GM13976 (cell line): ENCODE data around the gene NPW.

Experiments used
- DNase-seq: peaks from one replicate; pipeline ENCODE4 v3.0.0; 2012; ENCODE audit warnings: low spot score
- CTCF ChIP-seq: IDR thresholded peaks from 2 replicates; pipeline ENCODE4 v1.5.1; 2012; ENCODE audit warnings: borderline replicate concordance, mild to moderate bottlenecking; ENCODE audit not compliant: insufficient read depth; ENCODE audit errors: extremely low read depth, missing control alignments, control extremely low read depth
- in situ Hi-C: fragments of 300-500 bp; cut with MboI; formaldehyde crosslinking; loops from one replicate; pipeline ENCODE4 v1.12.0; 2022; ENCODE audit warnings: low sequenced_read_pairs, mixed read lengths, inconsistent platforms; ENCODE audit not compliant: unreplicated experiment

NPW gene

DNA sequence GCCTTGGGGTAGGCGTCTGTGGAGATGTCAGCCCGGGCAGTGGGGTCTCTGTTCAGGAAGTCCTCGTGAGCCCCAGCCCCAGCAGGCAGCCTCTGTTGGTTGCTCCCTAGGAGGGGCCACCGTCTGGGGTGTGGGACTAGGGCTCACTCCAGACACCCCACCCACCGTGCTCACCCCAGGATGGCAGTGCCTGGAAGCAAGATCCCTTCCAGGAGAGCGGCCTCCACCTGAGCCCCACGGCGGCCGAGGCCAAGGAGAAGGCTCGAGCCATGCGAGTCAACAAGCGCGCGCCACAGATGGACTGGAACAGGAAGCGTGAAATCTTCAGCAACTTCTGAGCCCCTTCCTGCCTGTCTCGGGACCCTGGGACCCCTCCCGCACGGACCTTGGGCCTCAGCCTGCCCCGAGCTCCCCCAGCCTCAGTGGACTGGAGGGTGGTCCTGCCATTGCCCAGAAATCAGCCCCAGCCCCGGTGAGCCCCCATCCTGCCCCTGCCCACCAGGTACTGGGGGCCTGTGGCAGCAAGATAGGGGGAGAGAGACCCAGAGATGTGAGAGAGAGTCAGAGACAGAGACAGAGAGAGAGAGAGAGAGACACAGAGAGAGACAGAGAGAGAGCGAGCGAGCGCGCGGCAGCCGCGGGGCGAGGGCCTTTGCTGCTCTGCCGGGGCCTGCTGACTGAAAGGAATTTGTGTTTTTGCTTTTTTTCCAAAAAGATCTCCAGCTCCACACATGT is 18.2 kb downstream of the NPW start:
- no peak for TF ChIP-seq CTCF
- in situ Hi-C loops, result no loop called here
- DNase-seq, result no peak

DNA sequence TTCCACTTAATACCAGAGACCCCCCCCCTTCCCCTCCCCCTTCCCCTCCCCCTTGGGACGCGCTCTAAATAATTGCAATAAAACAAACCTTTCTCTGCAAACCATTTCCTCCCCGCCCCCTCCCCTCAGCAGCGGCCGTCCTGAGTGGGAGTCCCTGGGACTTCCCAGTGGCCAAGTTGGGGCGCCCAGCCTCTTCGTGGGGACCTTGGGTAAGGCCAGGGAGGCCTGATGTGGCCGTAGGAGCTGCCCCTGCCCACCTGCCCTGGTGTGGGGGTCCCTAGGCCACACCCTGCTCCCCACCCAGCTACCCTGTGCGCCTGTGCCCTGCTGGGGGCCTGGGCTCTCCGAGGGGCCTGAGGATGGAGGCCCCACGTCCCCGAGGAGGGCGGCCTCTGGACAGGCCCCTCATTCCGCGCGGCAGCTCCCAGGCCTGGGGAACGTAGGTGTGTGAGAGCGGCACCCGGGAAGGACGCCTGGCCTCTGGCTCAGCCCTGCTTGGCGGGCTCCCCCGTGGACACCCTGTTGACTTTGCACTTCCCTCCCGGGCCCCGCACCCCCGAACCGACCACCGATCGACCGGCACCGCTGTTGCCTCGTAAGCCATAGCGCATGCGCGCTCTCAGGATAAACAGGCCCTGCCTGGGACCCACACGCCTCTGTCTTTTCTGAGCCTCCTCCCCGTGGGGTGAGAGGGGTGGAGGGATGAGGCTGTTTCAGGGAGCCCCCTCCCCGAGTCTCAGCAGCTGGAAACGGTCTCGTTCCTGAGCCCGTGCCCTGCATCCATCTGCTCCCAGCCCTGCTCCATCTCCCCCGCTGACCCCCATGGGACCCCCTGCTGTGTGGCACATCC is 19.0 kb downstream of the NPW start:
- in situ Hi-C loops, result no loop called here
- no peak for DNase-seq
- TF ChIP-seq CTCF, result no peak

GRCh38 chr16:2039274-2040031 is 19.9 kb downstream of the NPW start:
- TF ChIP-seq CTCF, result no peak
- DNase-seq, result no peak
- in situ Hi-C loops, result no loop called here

DNA sequence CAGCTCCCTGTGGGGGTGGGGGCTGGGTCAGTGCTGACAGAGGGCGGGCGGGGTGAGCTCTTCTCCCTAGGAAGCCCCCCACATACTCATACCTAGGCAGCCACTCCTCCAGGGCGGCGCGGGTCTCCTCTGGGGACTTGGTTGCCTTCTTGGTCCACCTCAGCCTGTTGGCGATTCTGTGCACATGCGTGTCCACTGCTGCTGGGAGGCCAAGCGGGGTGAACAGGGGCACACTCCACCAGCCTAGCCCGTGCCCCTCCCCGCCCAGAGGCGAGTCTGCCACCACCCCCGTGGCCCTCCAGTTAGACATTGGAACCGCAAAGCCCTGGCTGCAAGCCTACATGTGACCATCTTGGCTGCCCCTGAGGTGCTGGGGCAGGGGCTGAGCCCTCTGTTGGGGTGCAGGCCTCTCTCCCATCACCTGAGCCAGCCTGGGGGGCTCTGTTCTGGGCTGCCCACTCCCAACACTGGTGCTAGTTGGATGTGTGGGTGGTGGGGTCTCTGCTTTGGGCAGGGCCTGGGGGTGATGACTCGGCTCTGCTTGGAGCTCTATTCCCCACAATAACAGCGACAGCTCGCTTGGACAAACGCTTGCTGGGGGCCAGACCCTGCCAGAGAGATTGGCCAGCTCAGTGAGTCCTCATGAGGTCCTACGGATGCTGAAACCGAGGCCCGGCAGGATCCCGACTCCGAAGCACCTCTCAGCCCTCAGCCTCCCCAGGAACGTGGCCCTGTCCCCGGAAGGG is 20.6 kb downstream of the NPW start:
- no peak for DNase-seq
- TF ChIP-seq CTCF, result no peak
- in situ Hi-C loops, result no loop called here

DNA sequence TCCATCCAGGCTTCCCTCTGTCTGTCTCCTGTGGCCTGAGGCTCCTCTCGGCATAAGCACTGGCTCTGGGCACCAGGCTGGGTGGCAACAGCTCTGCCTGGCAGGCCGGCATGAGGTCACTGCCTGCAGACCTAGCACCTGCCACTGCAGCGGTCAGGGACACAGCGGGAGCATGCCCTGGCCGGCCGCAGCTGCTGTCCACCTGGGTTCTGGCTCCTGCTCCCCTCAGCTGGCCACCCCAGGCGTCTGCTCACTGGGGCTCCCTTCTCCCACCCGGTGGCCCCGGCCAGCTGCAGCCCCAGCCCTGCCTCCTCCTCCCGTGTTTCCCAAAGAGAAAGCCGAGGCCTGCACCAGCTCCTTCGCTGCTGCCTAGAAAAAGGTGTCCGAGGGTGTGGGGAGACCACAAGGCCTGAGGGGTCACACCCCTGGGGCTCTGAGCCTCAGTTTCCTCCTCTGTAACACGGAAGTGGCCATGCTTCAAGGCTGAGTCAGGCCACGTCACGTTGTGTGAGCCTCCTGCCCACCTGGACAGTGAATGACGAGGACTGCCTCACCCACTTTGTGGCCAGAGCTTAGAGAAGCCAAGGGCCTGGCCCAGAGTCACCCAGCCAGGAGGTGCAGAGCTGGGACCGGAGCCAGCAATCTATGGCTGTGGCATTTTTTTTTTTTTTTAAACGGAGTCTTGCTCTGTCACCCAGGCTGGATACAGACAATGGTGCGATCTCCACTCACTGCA is 21.4 kb downstream of the NPW start:
- DNase-seq, result no peak
- in situ Hi-C loops, result no loop called here
- no peak for TF ChIP-seq CTCF
